Uterus (tissue), 4 donors: ENCODE data around the gene SNTG2. TPM values are rescaled to one million over a fixed set of nuclear protein-coding genes. Genes with fewer than 3 reads are reported as not detected.

Experiments
- DNase-seq, 2 donors: peaks; one replicate each; pipeline ENCODE4 v3.0.0-alpha.2; 2019 to 2020
- H3K27ac ChIP-seq, 2 donors: fragments of 200-600 bp; sonication (generic); 1 replicate in 1 of 2; 2 replicates in 1 of 2; pipeline ENCODE4 v1.5.1; 2016 to 2018
- H3K27me3 ChIP-seq, 2 donors: fragments of 200-600 bp; sonication (generic); one replicate each; pipeline ENCODE4 v1.5.1; 2018 to 2019; ENCODE audit warnings: control low read depth in 1 of 2
- H3K36me3 ChIP-seq, 2 donors: fragments of 200-600 bp; sonication (generic); one replicate each; pipeline ENCODE4 v1.5.1; 2019; ENCODE audit warnings: control low read depth in 1 of 2
- H3K4me1 ChIP-seq, 2 donors: fragments of 200-600 bp; sonication (generic); one replicate each; pipeline ENCODE4 v1.5.1; 2018 to 2019; ENCODE audit warnings: control low read depth in 1 of 2
- H3K4me3 ChIP-seq, 2 donors: fragments of 200-600 bp; sonication (generic); 1 replicate in 1 of 2; 2 replicates in 1 of 2; pipeline ENCODE4 v1.5.1; 2018 to 2019; ENCODE audit warnings: mild to moderate bottlenecking in 1 of 2
- H3K9me3 ChIP-seq, 2 donors: fragments of 200-600 bp; sonication (generic); one replicate each; pipeline ENCODE4 v1.5.1; 2019; ENCODE audit warnings: control low read depth in 1 of 2
- POLR2A ChIP-seq, 2 donors: fragments of 450-650 bp; IDR thresholded peaks; one replicate each; pipeline ENCODE4 v1.6.1; 2016; ENCODE audit warnings: antibody characterized with exemption in 2 of 2, mild to moderate bottlenecking in 1 of 2, moderate library complexity in 1 of 2
- intact Hi-C: fragments of 100-400 bp; cut with DNase I; formaldehyde crosslinking; loops from one replicate; pipeline ENCODE4 v1.15.1; 2023; ENCODE audit warnings: low total_unique reads
- total RNA-seq, 4 donors: library from RNA; depleted of rRNA in 3 of 4; stranded (reverse); fragments of >200 nt in 3 of 4; gene quantifications; one replicate each; pipeline versions ENCODE4 v1.1.0 to v1.2.4, GENCODE V29; 2014 to 2023
- TF ChIP-seq, protein P1 (sequence below), 4 experiments: fragments of 200-600 bp in 2 of 4; fragments of 450-650 bp in 2 of 4; sonication (generic) in 2 of 4; IDR thresholded peaks; one replicate each; pipeline ENCODE4 v1.5.1; 2016 to 2019; ENCODE audit warnings: antibody characterized with exemption in 4 of 4, mild to moderate bottlenecking in 2 of 4, moderate library complexity in 1 of 4
- donor health status: DM: yes; HTN: yes; CAD: no.

Gene SNTG2
- total RNA-seq, 4 donors from 2014 or later: 3.2 to 46.2 (median 31.4) TPM

- intact Hi-C loops: no loop called here
- H3K27me3 ChIP-seq: no peaks in the 10 kb centered on the region
Measured at GRCh38 chr2:1295740-1296139, 345.1 kb downstream of the SNTG2 start.

GRCh38 chr2:1297372-1298159 is 346.9 kb downstream of the SNTG2 start:
- H3K27me3 ChIP-seq: no peaks in the 10 kb centered on the region
- no peak for DNase-seq
- intact Hi-C loops: no loop called here
- H3K27ac ChIP-seq: no peak overlapping the region
- no peaks in the 10 kb centered on the region for H3K9me3 ChIP-seq
- H3K4me1 ChIP-seq: no peaks in the 10 kb centered on the region
- TF ChIP-seq POLR2A (IDR thresholded peaks at IDR 0.05): no peak
- TF ChIP-seq, protein P1, sequence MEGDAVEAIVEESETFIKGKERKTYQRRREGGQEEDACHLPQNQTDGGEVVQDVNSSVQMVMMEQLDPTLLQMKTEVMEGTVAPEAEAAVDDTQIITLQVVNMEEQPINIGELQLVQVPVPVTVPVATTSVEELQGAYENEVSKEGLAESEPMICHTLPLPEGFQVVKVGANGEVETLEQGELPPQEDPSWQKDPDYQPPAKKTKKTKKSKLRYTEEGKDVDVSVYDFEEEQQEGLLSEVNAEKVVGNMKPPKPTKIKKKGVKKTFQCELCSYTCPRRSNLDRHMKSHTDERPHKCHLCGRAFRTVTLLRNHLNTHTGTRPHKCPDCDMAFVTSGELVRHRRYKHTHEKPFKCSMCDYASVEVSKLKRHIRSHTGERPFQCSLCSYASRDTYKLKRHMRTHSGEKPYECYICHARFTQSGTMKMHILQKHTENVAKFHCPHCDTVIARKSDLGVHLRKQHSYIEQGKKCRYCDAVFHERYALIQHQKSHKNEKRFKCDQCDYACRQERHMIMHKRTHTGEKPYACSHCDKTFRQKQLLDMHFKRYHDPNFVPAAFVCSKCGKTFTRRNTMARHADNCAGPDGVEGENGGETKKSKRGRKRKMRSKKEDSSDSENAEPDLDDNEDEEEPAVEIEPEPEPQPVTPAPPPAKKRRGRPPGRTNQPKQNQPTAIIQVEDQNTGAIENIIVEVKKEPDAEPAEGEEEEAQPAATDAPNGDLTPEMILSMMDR (IDR thresholded peaks at IDR 0.05): no peak
- no peaks in the 10 kb centered on the region for H3K36me3 ChIP-seq
- H3K4me3 ChIP-seq: no peak overlapping the region

More at GRCh38 chr2:1295740-1296139, 345.1 kb downstream of the SNTG2 start:
- H3K9me3 ChIP-seq: no peaks in the 10 kb centered on the region
- no peaks in the 10 kb centered on the region for H3K36me3 ChIP-seq
- no peaks in the 10 kb centered on the region for H3K4me1 ChIP-seq
- no peak overlapping the region for H3K4me3 ChIP-seq
- H3K27ac ChIP-seq: no peak overlapping the region
- DNase-seq: no peak
- no peak for TF ChIP-seq POLR2A (IDR thresholded peaks at IDR 0.05)
- TF ChIP-seq, protein P1 (IDR thresholded peaks at IDR 0.05): no peak

GRCh38 chr2:1299043-1299442 is 348.4 kb downstream of the SNTG2 start:
- no peak for DNase-seq

GRCh38 chr2:1300284-1300683 is 349.6 kb downstream of the SNTG2 start:
- no peak for DNase-seq
- no peak for TF ChIP-seq POLR2A (IDR thresholded peaks at IDR 0.05)
- TF ChIP-seq, protein P1 (IDR thresholded peaks at IDR 0.05): no peak
- intact Hi-C loops: no loop called here
- Histone ChIP-seq H3K27me3 (no peaks in the 10 kb centered on the region), H3K4me1 (no peaks in the 10 kb centered on the region), H3K36me3 (no peaks in the 10 kb centered on the region), H3K27ac (no peak overlapping the region), H3K9me3 (no peaks in the 10 kb centered on the region), H3K4me3 (no peak overlapping the region)

More at GRCh38 chr2:1299043-1299442, 348.4 kb downstream of the SNTG2 start:
- no peaks in the 10 kb centered on the region for H3K27me3 ChIP-seq
- TF ChIP-seq POLR2A (IDR thresholded peaks at IDR 0.05): no peak
- TF ChIP-seq, protein P1 (IDR thresholded peaks at IDR 0.05): no peak
- H3K36me3 ChIP-seq: no peaks in the 10 kb centered on the region
- no peak overlapping the region for H3K27ac ChIP-seq
- intact Hi-C loops: no loop called here
- H3K4me1 ChIP-seq: no peaks in the 10 kb centered on the region
- no peak overlapping the region for H3K4me3 ChIP-seq
- H3K9me3 ChIP-seq: no peaks in the 10 kb centered on the region

DNA sequence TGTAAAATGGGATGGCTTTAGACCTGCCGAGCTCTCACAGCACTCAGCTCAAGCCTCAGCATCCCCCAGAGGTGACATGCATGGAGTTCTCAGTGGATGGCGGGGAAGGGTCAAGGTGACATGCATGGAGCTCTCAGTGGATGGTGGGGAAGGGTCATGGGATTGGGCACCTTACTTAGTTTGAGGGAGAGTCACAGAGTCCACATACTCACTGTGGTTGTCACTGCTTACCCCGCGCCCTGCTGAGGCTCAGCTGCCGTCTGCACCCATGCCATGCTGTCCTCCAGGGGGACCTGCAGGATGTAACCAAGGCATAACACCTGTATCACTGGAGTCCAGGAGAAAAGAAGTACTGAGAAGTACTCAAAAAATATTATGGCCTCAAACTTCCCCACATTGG is 350.4 kb downstream of the SNTG2 start:
- no peak overlapping the region for H3K27ac ChIP-seq
- H3K4me1 ChIP-seq: no peaks in the 10 kb centered on the region
- intact Hi-C loops: no loop called here
- H3K4me3 ChIP-seq: no peak overlapping the region
- no peaks in the 10 kb centered on the region for H3K36me3 ChIP-seq
- no peaks in the 10 kb centered on the region for H3K27me3 ChIP-seq
- TF ChIP-seq, protein P1 (IDR thresholded peaks at IDR 0.05): no peak
- TF ChIP-seq POLR2A (IDR thresholded peaks at IDR 0.05): no peak
- no peak for DNase-seq
- H3K9me3 ChIP-seq: no peaks in the 10 kb centered on the region
